Putamen (tissue), 1 donor: ENCODE results near the gene MAX.
A peak's percentile ranks its signal among the peaks of the same experiment; 100 is the strongest.

Experiments
- DNase-seq: peaks from one replicate; pipeline ENCODE4 v3.0.0-alpha.2; 2016; ENCODE audit warnings: low spot score

The MAX gene, protein sequence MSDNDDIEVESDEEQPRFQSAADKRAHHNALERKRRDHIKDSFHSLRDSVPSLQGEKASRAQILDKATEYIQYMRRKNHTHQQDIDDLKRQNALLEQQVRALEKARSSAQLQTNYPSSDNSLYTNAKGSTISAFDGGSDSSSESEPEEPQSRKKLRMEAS

DNA sequence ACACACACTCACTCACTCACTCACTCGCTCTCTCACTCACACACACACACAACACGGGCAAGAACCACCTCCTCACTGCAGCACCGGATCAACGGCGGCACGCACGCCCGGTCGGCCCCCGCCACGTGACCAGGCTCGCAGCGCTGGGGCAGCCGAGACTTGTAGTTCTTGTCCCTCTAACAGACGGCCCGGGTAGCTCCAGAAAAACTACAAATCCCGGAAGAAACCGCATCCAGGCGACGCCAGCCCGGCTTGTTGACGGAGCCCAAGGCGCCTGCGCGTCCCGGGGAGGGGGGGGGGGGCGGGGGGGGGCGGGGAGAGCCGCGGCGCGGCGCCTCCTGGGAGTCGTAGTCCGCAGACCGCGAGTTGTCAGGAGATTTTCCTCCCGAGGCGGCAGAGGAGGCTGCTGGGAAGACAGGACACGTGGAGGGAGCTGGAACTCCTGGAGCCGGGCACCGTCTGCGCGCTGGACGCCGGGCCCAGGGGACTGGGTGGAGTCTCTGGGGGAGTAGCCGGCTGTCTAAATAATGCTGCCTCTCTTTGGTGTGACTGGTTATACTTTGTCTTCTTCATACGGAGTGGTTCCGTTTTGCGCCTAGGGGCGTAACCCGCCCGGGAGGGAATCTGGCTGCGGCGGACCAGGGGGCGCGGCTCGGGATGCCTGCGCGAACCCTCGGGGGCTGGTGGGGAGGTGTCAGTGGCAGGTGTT is at the start of gene MAX:
Gene MAX, minus strand, starts transcription at position 77 of the 709 bp plus-strand sequence. CDS start 178 bp downstream, outside the sequence.
- DNase-seq: peak; percentile 98

DNA sequence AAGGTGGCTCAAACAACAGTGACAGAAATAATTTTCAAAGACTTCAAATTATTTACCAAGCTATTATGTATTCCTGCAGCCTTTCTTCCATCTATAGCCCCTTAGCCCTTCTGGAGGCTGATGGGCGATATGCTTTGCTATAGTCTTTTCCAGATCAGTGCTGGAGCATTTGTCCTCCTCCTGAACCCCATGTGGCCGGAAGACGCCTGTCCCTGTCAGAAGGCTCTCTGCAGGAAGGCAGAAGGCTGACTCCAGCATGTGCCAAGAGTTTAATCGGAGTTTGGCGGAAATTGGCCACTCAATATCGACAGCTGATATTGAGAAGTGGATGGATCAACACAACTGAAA is 49.3 kb upstream of the MAX start:
- DNase-seq: no peak

DNA sequence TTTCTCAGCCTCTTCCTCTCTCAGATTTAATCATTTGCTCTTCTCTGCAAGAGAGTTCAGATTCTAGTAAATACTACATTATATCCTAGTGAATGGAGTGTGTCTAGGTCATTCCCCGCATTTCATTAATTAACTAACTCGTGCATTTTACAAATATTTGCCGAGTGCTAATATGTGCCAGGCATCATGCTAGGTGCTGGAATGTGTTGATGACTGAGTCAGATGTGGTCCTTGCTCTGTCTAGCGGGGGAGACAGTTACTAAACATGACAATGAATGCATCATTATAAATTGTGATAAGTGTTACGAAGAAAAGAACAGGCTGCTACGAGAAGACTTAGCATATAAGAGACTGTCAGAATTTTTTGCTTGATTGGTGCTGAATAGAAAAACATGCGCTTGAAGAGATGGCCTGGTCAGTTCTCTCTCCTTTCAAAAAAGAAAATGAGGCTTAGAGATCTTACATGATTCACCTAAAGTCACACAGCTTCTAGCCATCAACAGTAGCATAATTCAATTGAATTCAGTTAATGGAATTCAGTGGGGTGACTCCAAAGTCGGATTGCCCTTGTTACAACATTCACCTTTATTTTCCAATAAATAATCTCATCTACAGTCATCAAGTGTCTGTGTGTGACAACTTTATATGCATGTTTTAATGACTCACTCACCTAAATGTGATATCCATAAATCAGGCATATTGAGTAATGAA is 48.7 kb upstream of the MAX start:
- DNase-seq: no peak

DNA sequence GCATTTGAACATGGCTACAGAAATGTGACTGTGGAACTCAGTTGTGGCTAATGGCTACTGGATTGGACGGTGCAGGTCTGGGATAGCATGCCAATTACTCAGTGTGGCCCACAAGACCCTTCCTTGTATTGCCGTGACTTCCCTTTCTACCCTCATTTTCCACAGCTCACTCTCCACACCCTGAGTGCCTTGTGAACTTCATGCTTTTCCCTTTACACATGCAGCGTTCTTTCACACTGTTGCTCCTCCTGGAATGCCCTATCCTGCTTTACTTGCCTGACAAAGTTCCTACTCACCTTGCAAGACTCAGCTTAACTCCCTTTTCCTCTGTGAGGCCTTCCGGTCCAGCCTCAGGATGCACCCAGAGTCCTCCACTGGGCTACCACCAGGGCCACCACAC is 46.8 kb upstream of the MAX start:
- DNase-seq: no peak

DNA sequence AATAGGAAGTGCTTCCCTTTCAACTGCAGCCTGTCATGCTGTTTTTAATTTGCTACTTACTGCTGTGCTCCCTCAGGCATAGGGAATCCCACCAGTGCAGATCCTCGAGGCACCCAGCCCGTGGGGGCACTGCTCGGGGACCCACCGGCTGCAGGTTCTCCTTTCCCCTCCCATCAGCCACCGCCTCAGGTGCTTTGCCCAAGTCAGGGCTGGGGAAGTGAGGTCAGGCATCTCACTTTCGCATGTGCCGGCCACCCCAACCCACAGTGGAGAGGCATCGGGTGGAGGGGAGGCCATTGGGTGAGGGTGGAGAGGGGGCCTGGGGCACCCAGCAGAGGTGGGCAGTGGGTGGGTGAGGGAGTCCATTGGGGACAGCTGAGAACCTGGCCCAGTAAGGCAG is 41.9 kb upstream of the MAX start:
- no peak for DNase-seq

DNA sequence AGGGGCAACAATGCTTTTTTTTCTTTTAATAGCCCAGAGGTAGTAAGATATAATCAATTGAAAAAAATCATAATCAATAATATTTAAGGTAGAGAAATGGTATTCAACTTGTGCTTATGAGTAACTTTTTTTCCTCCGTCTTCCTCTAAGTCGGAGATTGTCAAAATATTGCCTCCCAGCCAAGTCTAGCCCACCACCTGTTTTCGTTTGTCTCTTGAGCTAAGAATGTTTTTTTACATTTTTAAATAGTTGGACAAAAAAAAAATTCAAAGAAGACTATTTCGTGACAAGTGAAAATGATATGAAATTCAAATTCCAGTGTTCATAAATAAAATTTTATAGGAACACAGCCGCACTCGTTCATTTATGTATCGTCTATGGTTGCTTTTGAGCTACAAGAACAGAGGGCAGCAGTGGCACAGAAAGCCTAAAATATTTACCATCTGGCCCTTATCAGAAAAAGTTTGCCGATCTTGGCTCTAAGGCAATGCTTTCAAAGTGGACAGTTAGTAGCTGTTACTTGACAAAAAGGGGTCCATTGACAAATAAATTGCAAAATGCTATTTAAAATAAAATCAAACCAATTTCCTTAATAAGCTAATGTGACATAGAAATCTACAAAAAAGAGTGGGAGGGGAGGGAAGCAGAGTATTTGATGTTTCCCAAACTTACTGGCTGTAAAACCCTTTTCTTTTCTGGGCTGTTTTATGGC is 40.8 kb upstream of the MAX start:
- no peak for DNase-seq

DNA sequence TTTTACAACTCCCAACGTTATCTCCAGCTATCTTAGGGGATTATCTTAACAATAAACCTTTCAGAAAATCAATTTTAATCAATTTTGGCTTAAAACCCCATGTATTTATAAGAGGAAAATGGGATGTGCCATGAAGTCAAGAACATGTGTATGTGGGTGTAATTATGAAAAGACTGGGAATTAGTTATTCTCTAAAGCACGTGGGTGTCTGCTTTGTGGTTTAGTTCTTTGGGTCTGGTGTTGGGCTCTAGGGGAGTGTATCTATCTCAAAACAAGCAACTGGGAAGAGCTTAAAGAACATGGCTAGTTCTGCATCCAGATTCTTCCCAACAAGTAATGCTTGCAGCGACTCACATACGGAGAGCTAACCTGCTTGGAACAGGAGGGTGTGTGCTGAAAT is 40.1 kb upstream of the MAX start:
- DNase-seq: no peak

DNA sequence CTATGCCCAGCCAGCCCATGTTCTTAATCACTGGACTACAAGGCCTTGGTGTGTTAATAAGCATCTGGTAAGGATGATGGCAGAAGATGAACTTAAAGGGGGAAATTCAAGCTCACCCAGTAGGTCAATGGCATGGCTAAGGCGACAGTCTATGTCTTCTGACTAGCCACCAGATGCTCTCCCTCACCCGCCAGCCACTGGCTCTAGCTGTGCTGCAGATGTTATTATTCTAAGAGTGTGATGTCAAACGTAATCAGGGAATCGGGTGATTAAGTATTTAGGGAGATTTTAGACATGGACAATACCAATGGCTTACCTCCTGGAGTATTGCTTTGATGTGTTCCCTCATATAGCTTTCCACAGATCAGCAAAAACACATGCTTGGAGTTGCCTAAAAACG is 39.2 kb upstream of the MAX start:
- no peak for DNase-seq

DNA sequence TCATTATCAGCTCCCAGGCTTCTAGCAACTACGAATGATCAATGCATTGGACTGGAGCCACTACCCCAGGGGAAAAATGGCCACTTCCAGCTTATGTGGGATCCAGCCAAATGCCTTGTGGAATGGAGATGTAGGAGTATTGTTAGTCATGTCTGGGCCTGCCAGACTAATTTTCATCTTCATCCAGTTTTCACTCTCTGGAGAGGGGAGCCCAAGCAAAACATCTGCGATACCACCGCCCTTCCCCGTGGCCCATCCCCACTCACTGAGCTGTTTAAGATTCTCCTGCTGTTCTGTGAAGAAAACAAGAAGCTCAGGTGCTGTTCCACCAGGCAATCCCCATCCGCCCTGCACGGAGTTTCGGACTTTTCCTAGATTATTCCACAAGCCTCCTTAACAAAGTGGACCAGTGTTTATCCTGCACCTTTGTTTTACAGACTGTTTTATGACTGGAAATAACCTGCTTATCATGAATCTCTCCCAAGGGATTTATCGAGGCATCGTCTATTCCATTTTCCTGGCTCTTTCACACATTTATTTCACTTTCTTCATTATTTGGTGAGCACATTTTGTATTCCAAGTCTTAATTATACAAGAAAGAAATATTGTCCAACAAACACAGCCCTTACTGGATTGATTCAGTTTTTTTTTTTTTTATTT is 35.5 kb upstream of the MAX start:
- DNase-seq: no peak

DNA sequence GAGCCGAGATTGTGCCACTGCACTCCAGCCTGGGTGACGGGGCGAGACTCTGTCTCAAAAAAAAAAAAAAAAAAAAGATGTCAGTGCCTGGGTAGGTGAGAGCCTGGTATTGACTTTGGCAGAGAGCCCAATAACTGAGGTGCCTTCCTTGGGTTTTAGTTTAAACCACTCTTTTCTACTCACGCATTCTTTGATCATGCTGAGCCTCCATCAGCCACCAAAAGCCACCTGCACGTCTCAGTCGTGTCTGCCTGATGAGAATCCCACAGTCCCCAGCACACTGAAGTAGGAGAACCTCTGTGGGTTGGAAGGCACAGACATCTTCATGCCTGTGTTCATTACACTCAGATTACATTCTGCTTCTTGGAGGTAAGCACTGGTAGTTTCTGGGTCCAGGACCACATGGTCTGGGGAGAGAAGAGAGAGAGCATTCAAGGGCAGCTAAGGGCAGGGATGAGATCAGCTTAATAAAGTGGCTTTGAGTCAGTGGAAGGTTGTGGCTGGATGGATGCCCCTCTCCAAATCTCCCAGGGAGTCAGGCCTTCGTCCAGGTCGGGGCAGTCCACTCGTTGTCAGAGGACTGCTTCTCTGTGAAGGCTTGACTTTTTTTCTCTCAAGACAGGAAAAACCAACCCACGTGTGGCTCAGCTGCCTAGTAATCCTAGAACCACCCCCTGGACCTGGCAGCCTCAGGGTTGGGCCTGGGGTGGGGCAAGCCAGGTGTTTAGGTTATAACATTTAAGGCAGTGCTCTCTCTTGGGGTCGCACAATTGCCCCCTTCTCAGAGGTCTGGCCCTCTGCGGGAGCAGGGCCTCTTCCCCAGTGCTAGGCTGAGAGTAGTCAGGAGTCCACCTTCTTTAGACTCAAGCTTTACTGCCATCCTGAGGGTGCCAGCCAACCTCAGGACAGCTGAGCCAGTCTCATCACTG is 32.6 kb upstream of the MAX start:
- DNase-seq: no peak

DNA sequence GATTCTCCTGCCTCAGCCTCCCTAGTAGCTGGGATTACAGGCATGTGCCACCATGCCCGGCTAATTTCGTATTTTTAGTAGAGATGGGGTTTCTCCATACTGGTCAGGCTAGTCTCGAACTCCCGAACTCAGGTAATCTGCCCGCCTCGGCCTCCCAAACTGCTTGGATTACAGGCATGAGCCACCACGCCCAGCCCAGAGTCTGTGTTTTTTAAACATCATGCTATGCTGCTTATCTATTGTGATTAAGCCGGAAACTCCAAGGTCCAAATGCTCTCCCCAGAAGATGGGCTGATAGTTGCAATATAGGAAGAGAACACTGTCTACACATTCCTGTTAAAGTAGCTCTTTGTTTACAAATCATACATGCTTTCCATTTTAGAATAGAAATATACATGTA is 30.5 kb upstream of the MAX start:
- no peak for DNase-seq

DNA sequence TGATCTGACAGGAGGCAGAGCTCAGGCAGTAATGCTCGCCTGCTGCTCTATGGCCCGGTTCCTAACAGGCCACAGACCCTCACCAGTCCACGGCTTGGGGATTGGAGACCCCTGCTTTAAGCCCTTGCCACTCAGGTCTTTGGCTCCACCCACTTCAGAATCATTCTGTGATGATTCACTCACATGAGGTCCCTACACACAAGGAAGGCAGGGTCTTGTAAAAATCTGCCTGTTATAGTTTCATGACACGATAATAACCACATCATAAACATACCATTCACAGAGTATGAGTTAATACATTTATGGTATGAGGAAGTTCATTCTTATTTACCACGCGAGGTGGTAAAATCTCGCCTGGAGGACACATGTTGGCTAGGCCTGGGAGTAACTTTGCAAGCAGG is 29.0 kb upstream of the MAX start:
- DNase-seq: no peak

DNA sequence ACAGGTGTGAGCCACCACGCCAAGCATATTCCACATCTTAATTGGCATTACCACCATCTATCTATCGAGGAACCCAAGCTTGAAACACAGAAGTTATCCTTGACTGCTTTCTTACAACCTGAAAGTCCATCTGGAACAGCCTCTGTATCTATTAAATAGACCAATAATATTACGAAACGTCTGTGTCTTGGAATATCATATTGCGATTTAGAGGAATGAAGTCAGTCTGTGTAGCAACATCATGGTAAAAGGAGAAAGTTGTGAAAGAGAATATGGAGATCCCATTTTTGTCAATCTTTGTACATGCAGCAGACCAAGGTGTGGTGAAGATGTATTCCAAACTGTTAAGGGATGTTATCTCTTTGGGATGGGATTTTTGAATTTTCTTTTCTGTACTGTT is 25.8 kb upstream of the MAX start:
- no peak for DNase-seq

DNA sequence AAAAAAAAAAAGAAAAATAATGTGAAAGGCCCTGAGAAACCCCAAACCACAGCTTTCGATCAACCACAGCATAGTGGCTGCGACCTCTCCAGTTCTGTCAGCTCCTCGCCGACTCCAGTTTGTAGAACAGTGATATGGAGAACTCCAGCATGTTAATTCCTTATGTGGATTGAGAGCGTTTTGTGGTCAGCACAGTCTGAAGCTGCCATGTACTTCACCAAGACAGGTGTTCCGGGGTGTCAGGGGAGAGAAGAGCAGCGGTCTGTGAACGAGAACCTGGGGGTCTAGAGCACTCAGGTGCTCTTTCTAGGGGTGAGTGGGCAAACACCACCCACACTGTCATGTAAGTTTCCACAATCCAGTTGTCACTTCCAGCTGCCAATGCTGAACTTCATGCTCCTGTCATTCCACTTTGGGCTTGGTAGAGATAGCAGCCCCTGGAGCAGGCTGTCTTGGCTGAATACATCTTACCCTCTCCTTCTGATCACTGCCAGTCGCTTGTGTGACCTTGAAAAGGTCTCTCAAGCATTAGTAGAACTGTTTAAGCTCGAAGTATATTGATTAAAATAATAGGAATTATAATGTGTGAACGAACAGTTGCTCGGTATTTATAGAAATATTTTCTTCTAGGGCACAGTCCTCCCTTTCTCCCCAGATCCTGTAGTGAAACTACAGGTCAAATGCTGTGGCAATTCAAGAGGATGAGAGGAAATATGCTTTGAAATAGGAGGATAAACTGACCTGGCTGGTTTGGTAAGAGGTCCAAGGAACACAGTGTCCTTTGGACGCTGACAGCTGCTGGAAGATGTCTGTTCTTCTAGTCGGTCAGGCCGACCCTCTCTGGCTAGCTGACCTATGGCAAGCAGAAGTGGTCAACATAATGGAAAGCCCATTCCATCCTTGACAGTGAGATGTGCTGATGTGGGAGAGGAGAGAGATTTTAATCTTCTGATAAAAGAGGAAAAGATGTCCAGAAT is 15.7 kb upstream of the MAX start:
- DNase-seq: no peak

DNA sequence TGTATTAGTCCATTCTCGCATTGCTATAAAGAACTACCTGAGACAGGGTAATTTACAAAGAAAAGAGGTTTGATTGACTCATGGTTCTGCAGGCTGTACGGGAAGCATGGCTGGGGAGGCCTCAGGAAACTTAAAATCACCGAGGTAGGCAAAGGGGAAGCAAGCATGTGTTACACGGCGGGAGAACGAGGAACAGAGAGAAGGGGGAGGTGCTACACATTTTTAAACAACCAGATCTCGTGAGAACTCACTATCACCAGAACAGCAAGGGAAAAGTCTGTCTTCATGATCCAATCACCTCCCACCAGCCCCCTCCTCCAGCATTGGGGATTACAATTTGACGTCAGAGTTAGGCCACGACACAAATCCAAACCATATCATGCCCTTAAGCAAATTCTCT is 13.3 kb upstream of the MAX start:
- DNase-seq: no peak

DNA sequence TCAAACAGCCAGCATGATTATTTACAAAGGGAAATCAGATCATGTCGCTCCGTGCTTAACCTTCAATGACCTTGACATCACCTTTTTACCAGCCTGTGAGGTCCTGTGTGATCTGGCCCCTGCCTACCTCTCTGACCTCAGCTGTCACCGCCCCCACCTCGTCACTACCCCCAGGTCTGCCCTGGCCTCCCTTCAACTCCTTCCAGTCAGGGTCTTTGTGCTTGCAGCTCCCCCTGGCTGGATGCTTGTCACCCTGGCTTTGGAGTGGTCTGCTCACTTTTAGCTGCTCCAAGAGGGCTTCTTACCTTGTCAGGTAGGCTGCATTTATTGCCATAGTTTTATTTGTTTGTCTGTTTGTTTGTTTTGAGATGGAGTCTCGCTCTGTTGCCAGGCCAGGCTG is 8.2 kb upstream of the MAX start:
- DNase-seq: no peak

DNA sequence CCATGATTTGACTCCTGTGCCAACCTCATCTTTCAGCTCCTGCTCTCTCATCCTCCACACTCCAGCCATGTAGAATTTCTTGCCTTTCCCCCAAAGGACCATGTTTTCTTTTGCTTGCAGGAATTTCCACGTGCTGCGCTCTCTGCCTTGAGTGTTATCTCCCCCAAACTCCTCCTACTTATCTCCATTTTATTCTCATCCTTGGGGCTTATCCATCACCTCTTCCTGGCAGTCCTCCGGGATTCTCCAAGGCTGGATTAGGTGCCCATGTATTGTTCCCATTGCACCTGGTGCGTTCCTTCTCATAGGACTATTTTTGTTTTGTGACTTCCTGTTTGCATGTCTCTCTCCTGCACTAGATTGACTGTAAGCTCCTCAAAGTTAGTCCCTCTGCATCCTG is 7.0 kb upstream of the MAX start:
- DNase-seq: no peak

DNA sequence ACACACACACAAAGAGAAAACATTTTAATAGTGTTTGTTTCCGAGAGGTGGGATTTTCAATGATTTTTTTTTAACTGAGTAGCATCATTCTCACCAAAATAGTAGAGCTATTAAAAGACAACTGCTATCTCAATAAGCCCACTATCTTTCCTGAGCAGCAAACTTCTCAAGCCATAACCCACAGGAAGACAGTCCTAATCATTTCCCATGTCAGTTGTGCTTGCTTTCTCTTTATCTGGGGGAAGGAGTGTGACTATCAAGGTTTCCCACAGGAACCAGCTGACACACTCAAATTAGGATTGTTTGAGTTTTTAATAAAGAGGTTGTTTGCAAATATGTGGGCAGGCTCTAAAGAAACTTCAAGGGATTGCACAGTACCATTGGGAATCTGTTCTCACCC is 4.9 kb upstream of the MAX start:
- DNase-seq: no peak

DNA sequence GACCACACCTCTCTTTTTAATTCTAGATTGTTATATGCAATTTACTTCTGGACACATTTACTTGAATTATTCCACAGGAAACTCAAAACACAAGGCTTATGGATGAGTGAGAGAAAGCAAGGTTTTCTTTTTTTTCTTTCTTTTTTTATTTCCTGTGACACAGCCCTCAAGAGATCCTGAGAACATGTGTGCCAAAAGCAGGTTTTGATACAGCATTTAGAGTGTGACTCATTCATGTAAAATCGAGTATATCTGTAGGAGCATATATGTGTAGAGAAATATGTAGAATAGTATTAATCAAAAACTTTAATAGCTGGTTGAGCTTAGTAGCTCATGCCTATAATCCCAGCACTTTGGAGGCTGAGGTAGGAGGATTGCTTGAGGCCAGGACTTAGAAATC is 4.4 kb upstream of the MAX start:
- DNase-seq: no peak

DNA sequence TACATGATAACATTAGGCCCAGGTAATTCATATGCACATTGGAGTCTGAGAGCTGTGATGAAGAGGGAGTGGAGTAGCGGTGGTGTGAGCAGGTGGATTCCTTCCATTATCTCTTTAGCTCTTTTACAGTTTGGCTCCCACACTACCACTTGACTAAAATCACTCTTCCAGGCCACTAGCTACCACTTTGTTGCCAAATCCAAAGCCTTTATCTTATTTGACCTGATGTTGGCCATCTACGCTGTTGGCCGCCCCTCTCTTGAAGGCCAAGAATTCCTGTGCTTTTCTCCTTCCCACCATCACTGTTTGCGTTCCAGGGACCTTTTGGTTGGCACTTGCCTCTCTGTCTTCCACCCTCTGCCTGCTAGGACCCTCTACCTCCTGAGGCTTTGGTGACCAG is 4.0 kb upstream of the MAX start:
- no peak for DNase-seq
